IMR-90 (cell line): ENCODE data around the gene EHHADH. TPM values are rescaled to one million over a fixed set of nuclear protein-coding genes. Genes with fewer than 3 reads are reported as not detected.

Source experiments
- ATAC-seq: fragments of 200-7000 bp; cut with Tn5 transposase; 2 replicates; pipeline ENCODE4 v1.9.1; 2020; ENCODE audit warnings: low read depth, mild to moderate bottlenecking, moderate library complexity
- BruUV-seq: library from RNA; stranded (reverse); fragments of 400-500 nt; replicated peaks from 2 replicates; lab custom pipeline; 2021; lab: Mats Ljungman, UMichigan
- CTCF ChIA-PET: fragments of 300-600 bp; formaldehyde crosslinking; extraction: SDS; loops from one replicate; lab custom pipeline; 2021; ENCODE audit warnings: antibody characterized with exemption; lab: Yijun Ruan, JAX
- POLR2A ChIA-PET: fragments of 300-600 bp; sonication (Branson Sonifier 250); formaldehyde crosslinking; loops from one replicate; lab custom pipeline; 2022; ENCODE audit warnings: antibody characterized with exemption; ENCODE audit not compliant: unreplicated experiment; lab: Charles Lee
- DNase-seq: peaks from one replicate; pipeline ENCODE4 v3.0.0; 2013
- H2AFZ ChIP-seq: replicated peaks from 2 replicates; pipeline ENCODE3; 2013; ENCODE audit warnings: low read length, mild to moderate bottlenecking; ENCODE audit not compliant: poor library complexity
- H2AK5ac ChIP-seq: 2 replicates; pipeline ENCODE4 v1.6.1; 2013; ENCODE audit warnings: low read depth, low read length, inconsistent platforms
- H2AK9ac ChIP-seq: replicated peaks from 2 replicates; pipeline ENCODE3; 2013; ENCODE audit warnings: mild to moderate bottlenecking, low read depth, low read length, moderate library complexity; ENCODE audit not compliant: poor library complexity
- H2BK120ac ChIP-seq: 2 replicates; pipeline ENCODE4 v1.6.1; 2013; ENCODE audit warnings: low read depth, low read length, inconsistent platforms
- H2BK15ac ChIP-seq: 3 replicates; pipeline ENCODE4 v1.6.1; 2013; ENCODE audit warnings: low read depth, low read length, inconsistent platforms
- H2BK20ac ChIP-seq: 2 replicates; pipeline ENCODE4 v1.6.1; 2013; ENCODE audit warnings: low read depth, mild to moderate bottlenecking, inconsistent platforms, low read length, moderate library complexity
- H2BK5ac ChIP-seq: 2 replicates; pipeline ENCODE4 v1.6.1; 2013; ENCODE audit warnings: mild to moderate bottlenecking, low read depth, low read length, inconsistent platforms; ENCODE audit not compliant: poor library complexity, severe bottlenecking
- H3K14ac ChIP-seq: replicated peaks from 2 replicates; pipeline ENCODE4 v1.6.1; 2013; ENCODE audit warnings: low read depth, low read length, inconsistent platforms
- H3K18ac ChIP-seq: 2 replicates; pipeline ENCODE4 v1.6.1; 2013; ENCODE audit warnings: low read depth, low read length, control low read depth
- H3K23ac ChIP-seq: 2 replicates; pipeline ENCODE4 v1.6.1; 2013; ENCODE audit warnings: low read depth, low read length, inconsistent platforms
- H3K27ac ChIP-seq: 2 replicates; pipeline ENCODE4 v1.5.1; 2013; ENCODE audit warnings: mild to moderate bottlenecking, control low read depth, low read length; ENCODE audit not compliant: insufficient read depth
- H3K27me3 ChIP-seq: 2 replicates; pipeline ENCODE4 v1.6.1; 2013; ENCODE audit warnings: low read length; ENCODE audit not compliant: control insufficient read depth, insufficient read depth
- H3K36me3 ChIP-seq: 2 replicates; pipeline ENCODE4 v1.6.1; 2013; ENCODE audit warnings: low read length, mixed read lengths; ENCODE audit not compliant: control insufficient read depth, insufficient read depth
- H3K4ac ChIP-seq: 2 replicates; pipeline ENCODE4 v1.6.1; 2013; ENCODE audit warnings: low read depth, low read length, inconsistent platforms
- H3K4me1 ChIP-seq: 2 replicates; pipeline ENCODE4 v1.6.1; 2013; ENCODE audit warnings: low read length, mixed read lengths; ENCODE audit not compliant: control insufficient read depth, insufficient read depth
- H3K4me2 ChIP-seq: 2 replicates; pipeline ENCODE4 v1.6.1; 2013; ENCODE audit warnings: low read depth, mild to moderate bottlenecking, control low read depth, low read length, moderate library complexity
- H3K4me3 ChIP-seq: 2 replicates; pipeline ENCODE4 v1.5.1; 2013; ENCODE audit warnings: low read depth, mild to moderate bottlenecking, control low read depth, low read length, moderate library complexity; ENCODE audit not compliant: insufficient read depth
- H3K56ac ChIP-seq: 2 replicates; pipeline ENCODE4 v1.6.1; 2013; ENCODE audit warnings: low read length, inconsistent platforms; ENCODE audit not compliant: insufficient read depth; ENCODE audit errors: extremely low read depth
- H3K79me1 ChIP-seq, 2 experiments: 2 replicates each; pipeline ENCODE4 v1.6.1; 2013; ENCODE audit warnings: low read length in 2 of 2, inconsistent platforms in 1 of 2, low read depth in 1 of 2
- H3K9ac ChIP-seq: 2 replicates; pipeline ENCODE4 v1.6.1; 2013; ENCODE audit warnings: low read depth, low read length, control low read depth
- H3K9me1 ChIP-seq: 2 replicates; pipeline ENCODE4 v1.6.1; 2013; ENCODE audit warnings: low read length, inconsistent platforms; ENCODE audit not compliant: insufficient read depth
- H3K9me3 ChIP-seq: 2 replicates; pipeline ENCODE4 v1.6.1; 2013; ENCODE audit warnings: low read length; ENCODE audit not compliant: control insufficient read depth, insufficient read depth
- H4K20me1 ChIP-seq: 2 replicates; pipeline ENCODE4 v1.6.1; 2013; ENCODE audit warnings: low read length, inconsistent platforms; ENCODE audit not compliant: insufficient read depth
- H4K5ac ChIP-seq: 2 replicates; pipeline ENCODE4 v1.6.1; 2013; ENCODE audit warnings: mild to moderate bottlenecking, low read depth, low read length, control low read depth
- H4K8ac ChIP-seq, 2 experiments: 2 replicates each; pipeline ENCODE4 v1.6.1; 2013; ENCODE audit warnings: low read depth in 2 of 2, low read length in 2 of 2, control low read depth in 1 of 2, inconsistent platforms in 1 of 2
- H4K91ac ChIP-seq: 2 replicates; pipeline ENCODE4 v1.6.1; 2013; ENCODE audit warnings: low read depth, low read length, inconsistent platforms; ENCODE audit not compliant: insufficient read depth
- CEBPB ChIP-seq: IDR thresholded peaks from 2 replicates; pipeline ENCODE4 v1.6.1; 2012; ENCODE audit warnings: low read depth, low read length, improper control_type of control experiment
- CHD1 ChIP-seq: IDR thresholded peaks from 2 replicates; pipeline ENCODE4 v1.6.1; 2012; ENCODE audit warnings: low read depth, low read length, improper control_type of control experiment
- FOS ChIP-seq: fragments of 150-350 bp; IDR thresholded peaks from 2 replicates; pipeline ENCODE4 v1.6.1; 2016; ENCODE audit warnings: low read depth, low read length
- MAFK ChIP-seq: IDR thresholded peaks from 2 replicates; pipeline ENCODE4 v1.6.1; 2012; ENCODE audit warnings: low read depth, low read length, improper control_type of control experiment
- MAZ ChIP-seq: IDR thresholded peaks from 2 replicates; pipeline ENCODE4 v1.6.1; 2012; ENCODE audit warnings: low read depth, mild to moderate bottlenecking, low read length, improper control_type of control experiment, moderate library complexity, borderline replicate concordance
- MXI1 ChIP-seq: IDR thresholded peaks from 2 replicates; pipeline ENCODE4 v1.6.1; 2012; ENCODE audit warnings: low read depth, mild to moderate bottlenecking, low read length, moderate library complexity, borderline replicate concordance
- POLR2A ChIP-seq: IDR thresholded peaks from 2 replicates; pipeline ENCODE4 v1.6.1; 2012; ENCODE audit warnings: mild to moderate bottlenecking, low read depth, low read length
- RCOR1 ChIP-seq: IDR thresholded peaks from 2 replicates; pipeline ENCODE4 v1.6.1; 2012; ENCODE audit warnings: mild to moderate bottlenecking, low read length, improper control_type of control experiment; ENCODE audit not compliant: insufficient replicate concordance
- RFX5 ChIP-seq: IDR thresholded peaks from 2 replicates; pipeline ENCODE4 v1.8.0; 2012; ENCODE audit warnings: low read depth, mild to moderate bottlenecking, low read length, moderate library complexity
- SMC3 ChIP-seq: fragments of 150-350 bp; IDR thresholded peaks from 2 replicates; pipeline ENCODE4 v1.6.1; 2016; ENCODE audit warnings: low read depth, mild to moderate bottlenecking, antibody characterized with exemption, low read length, moderate library complexity
- USF2 ChIP-seq: fragments of 150-350 bp; IDR thresholded peaks from 2 replicates; pipeline ENCODE4 v1.6.1; 2017; ENCODE audit warnings: mild to moderate bottlenecking, antibody characterized with exemption, low read length, low read depth
- WGBS, 2 experiments: methylation state at CpG; one replicate each; pipeline versions ENCODE4 v1.1.5 to v1.1.7; 2013; ENCODE audit warnings: missing lambda C conversion rate in 2 of 2; ENCODE audit not compliant: insufficient read length in 1 of 2; ENCODE audit errors: extremely low coverage in 2 of 2; 5-methylcytosine and 5-hydroxymethylcytosine counted together
- dilution Hi-C: fragments of 300-500 bp; cut with HindIII; formaldehyde crosslinking; loops from one replicate; pipeline ENCODE4 v1.14.3; 2018; ENCODE audit warnings: low sequenced_read_pairs; ENCODE audit not compliant: unreplicated experiment
- in situ Hi-C: fragments of 300-500 bp; cut with MboI; formaldehyde crosslinking; loops from 3 replicates; pipeline ENCODE4 v1.14.3; 2019; ENCODE audit warnings: low sequenced_read_pairs, inconsistent platforms, mixed read lengths
- intact Hi-C: fragments of 100-400 bp; cut with micrococcal nuclease; formaldehyde crosslinking; loops from 2 replicates; pipeline ENCODE4 v1.10.0; 2022
- polyA plus RNA-seq, 3 experiments: library from polyadenylated mRNA; depleted of rRNA; stranded (reverse); fragments of >200 nt; gene quantifications; 2 replicates each; pipeline ENCODE4 v1.2.3, GENCODE V29; 2012; ENCODE audit warnings: low replicate concordance in 1 of 3
- total RNA-seq: library from RNA; depleted of rRNA; stranded (reverse); fragments of >200 nt; gene quantifications from 2 replicates; pipeline ENCODE4 v1.2.3, GENCODE V29; 2012
- TF ChIP-seq, protein P1 (sequence below): fragments of 150-350 bp; IDR thresholded peaks from 2 replicates; pipeline ENCODE4 v1.6.1; 2016; ENCODE audit warnings: low read depth, mild to moderate bottlenecking, low read length, moderate library complexity, borderline replicate concordance
- TF ChIP-seq, protein P2 (sequence below): conservative IDR thresholded peaks from 2 replicates; pipeline ENCODE4 v1.5.1; 2012; ENCODE audit warnings: mild to moderate bottlenecking, low read depth, low read length, improper control_type of control experiment

Gene EHHADH
- total and polyA plus RNA-seq, 2 of the 4 experiments (the other 2 are of a cell fraction), result 2.0 to 4.7 TPM

GRCh38 chr3:185233328-185233727 is 20.5 kb downstream of the EHHADH start:
- Histone ChIP-seq H3K36me3 (peaks cover 3% of the 10 kb centered on the region; the same call in 1 of the 2 replicates), H4K5ac (no peak overlapping the region), H3K79me1 (no peaks in the 10 kb centered on the region), H3K9me1 (no peaks in the 10 kb centered on the region), H3K14ac (no peak overlapping the region), H3K56ac (no peak overlapping the region), H3K18ac (no peak overlapping the region), H4K91ac (no peak overlapping the region), H3K4ac (no peak overlapping the region), H2AK5ac (no peak overlapping the region), H3K4me2 (no peak overlapping the region), H2BK5ac (no peak overlapping the region), H2BK120ac (no peak overlapping the region), H4K20me1 (no peaks in the 10 kb centered on the region), H3K27me3 (no peaks in the 10 kb centered on the region), H3K9ac (no peak overlapping the region), H2AK9ac (no peak overlapping the region), H2BK20ac (no peak overlapping the region), H3K4me1 (peaks cover 3% of the 10 kb centered on the region), H2AFZ (no peak overlapping the region), H2BK15ac (no peak overlapping the region), H4K8ac (no peak overlapping the region), H3K23ac (no peak overlapping the region), H3K27ac (no peak overlapping the region), H3K9me3 (peaks cover 4% of the 10 kb centered on the region), H3K4me3 (no peak overlapping the region)
- DNase-seq (no peak), ATAC-seq (no peak)
- CTCF ChIA-PET, result no interaction called here
- TF ChIP-seq MAZ (no peak), MAFK (no peak), CEBPB (no peak), RFX5 (no peak), SMC3 (no peak), CHD1 (no peak), MXI1 (no peak), USF2 (no peak), POLR2A (no peak), RCOR1 (no peak), FOS (no peak)
- TF ChIP-seq, protein P1, sequence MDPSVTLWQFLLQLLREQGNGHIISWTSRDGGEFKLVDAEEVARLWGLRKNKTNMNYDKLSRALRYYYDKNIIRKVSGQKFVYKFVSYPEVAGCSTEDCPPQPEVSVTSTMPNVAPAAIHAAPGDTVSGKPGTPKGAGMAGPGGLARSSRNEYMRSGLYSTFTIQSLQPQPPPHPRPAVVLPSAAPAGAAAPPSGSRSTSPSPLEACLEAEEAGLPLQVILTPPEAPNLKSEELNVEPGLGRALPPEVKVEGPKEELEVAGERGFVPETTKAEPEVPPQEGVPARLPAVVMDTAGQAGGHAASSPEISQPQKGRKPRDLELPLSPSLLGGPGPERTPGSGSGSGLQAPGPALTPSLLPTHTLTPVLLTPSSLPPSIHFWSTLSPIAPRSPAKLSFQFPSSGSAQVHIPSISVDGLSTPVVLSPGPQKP, result no peak
- TF ChIP-seq, protein P2, sequence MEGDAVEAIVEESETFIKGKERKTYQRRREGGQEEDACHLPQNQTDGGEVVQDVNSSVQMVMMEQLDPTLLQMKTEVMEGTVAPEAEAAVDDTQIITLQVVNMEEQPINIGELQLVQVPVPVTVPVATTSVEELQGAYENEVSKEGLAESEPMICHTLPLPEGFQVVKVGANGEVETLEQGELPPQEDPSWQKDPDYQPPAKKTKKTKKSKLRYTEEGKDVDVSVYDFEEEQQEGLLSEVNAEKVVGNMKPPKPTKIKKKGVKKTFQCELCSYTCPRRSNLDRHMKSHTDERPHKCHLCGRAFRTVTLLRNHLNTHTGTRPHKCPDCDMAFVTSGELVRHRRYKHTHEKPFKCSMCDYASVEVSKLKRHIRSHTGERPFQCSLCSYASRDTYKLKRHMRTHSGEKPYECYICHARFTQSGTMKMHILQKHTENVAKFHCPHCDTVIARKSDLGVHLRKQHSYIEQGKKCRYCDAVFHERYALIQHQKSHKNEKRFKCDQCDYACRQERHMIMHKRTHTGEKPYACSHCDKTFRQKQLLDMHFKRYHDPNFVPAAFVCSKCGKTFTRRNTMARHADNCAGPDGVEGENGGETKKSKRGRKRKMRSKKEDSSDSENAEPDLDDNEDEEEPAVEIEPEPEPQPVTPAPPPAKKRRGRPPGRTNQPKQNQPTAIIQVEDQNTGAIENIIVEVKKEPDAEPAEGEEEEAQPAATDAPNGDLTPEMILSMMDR, result no peak
- WGBS, 2 experiments, result no CpG with 5 or more reads among the region's 2 CpGs
- intact Hi-C loops, result no loop called here
- in situ Hi-C loops, result no loop called here
- BruUV-seq, result no TSS peak
- dilution Hi-C loops, result no loop called here
- POLR2A ChIA-PET, result no interaction called here
